Ascending aorta (tissue), 2 donors: Measurements from ENCODE around the gene CCM2. TPM values are rescaled to one million over a fixed set of nuclear protein-coding genes. Genes with fewer than 3 reads are reported as not detected.
"Not testable (repeated sequence)": the region's sequence is repeated elsewhere in the genome, so short reads cannot be mapped to it uniquely, and the experiment has no call there.

Experiments
- DNase-seq, 2 donors: peaks; one replicate each; pipeline ENCODE4 v3.0.0-alpha.2; 2019; ENCODE audit warnings: low spot score in 2 of 2
- H3K27ac ChIP-seq, 2 donors: fragments of 200-600 bp; sonication (generic); one replicate each; pipeline ENCODE4 v1.5.1; 2016 to 2017; ENCODE audit warnings: mild to moderate bottlenecking in 1 of 2
- H3K27me3 ChIP-seq: fragments of 200-600 bp; sonication (generic); one replicate; pipeline ENCODE4 v1.5.1; 2017
- H3K36me3 ChIP-seq, 2 donors: fragments of 200-600 bp; sonication (generic); one replicate each; pipeline ENCODE4 v1.5.1; 2016
- H3K4me1 ChIP-seq, 2 donors: fragments of 200-600 bp; sonication (generic); one replicate each; pipeline ENCODE4 v1.5.1; 2016 to 2017; ENCODE audit warnings: mild to moderate bottlenecking in 1 of 2
- H3K4me3 ChIP-seq, 2 donors: fragments of 200-600 bp; sonication (generic); one replicate each; pipeline ENCODE4 v1.5.1; 2016 to 2017; ENCODE audit warnings: mild to moderate bottlenecking in 1 of 2
- H3K9me3 ChIP-seq, 2 donors: fragments of 200-600 bp; sonication (generic); one replicate each; pipeline ENCODE4 v1.5.1; 2016
- CTCF ChIP-seq, 3 experiments: fragments of 200-600 bp in 2 of 3; fragments of 450-650 bp in 1 of 3; sonication (generic) in 2 of 3; IDR thresholded peaks; one replicate each; pipeline ENCODE4 v1.5.1; 2016 to 2019; ENCODE audit warnings: antibody characterized with exemption in 3 of 3, mild to moderate bottlenecking in 1 of 3, moderate library complexity in 1 of 3
- intact Hi-C: fragments of 100-400 bp; cut with DNase I; formaldehyde crosslinking; loops from one replicate; pipeline ENCODE4 v1.15.1; 2023
- total RNA-seq: library from RNA; depleted of rRNA; stranded (reverse); fragments of >200 nt; gene quantifications from one replicate; pipeline ENCODE4 v1.1.0, GENCODE V29; 2016

Gene CCM2
- total RNA-seq, 1 donor from 2014 or later: 61.5 TPM

DNA sequence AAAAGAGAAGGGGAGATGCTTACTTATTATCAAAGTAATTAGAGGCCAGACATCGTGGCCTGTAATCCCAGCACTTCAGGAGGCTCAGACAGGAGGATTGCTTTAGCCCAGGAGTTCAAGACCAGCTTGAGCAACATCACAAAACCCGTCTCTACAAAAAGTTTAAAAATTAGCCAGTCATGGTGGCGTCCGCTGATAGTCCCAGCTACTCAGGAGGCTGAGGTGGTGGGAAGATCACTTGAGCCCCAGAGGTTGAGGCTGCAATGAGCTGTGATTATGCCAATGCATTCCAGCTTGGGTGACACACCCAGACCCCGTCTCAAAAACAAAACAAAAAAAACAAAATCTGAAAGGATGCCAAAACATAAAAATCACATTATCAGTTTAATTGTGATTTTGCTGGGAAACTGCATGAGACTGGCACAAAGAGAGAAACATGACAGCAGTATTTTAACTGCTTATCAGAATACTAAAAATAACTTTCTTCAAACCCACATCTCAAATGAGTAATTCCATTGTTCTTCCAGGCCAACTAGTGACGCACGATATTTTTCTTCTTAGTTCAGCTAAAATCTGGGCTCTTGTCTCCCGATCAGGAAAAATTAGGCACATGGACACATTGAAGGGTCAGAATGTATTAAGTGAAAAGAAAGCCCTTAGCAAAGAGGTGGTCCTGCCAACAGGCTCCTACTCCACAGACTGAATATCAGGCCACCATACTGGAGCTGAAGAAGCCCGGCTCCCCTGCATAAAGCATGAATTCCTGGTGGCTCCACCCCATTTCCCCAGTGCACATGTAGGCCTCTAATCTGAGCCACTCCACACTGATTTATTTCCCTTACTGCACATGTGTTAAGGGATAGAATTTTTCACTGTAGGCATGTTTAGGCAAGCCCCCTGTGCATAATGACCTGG, 9.6 kb upstream of the CCM2 start:
- peak overlapping the region; percentile 70 to 73 for H3K27ac ChIP-seq
- TF ChIP-seq CTCF (IDR thresholded peaks at IDR 0.05): no peak
- no peaks in the 10 kb centered on the region for H3K27me3 ChIP-seq
- DNase-seq: no peak
- peaks cover 0 to under 1% of the 10 kb centered on the region in 2 donors for H3K36me3 ChIP-seq
- H3K4me1 ChIP-seq: peaks cover 6 to 12% of the 10 kb centered on the region in 2 donors
- no peak overlapping the region for H3K4me3 ChIP-seq
- intact Hi-C loops: no loop called here
- H3K9me3 ChIP-seq: no peaks in the 10 kb centered on the region

- intact Hi-C loops, H3K27ac ChIP-seq, H3K27me3 ChIP-seq, H3K4me1 ChIP-seq, H3K9me3 ChIP-seq, H3K36me3 ChIP-seq, DNase-seq, H3K4me3 ChIP-seq: not testable (repeated sequence)
Measured at GRCh38 chr7:44992004-44992795, 7.8 kb upstream of the CCM2 start.

DNA sequence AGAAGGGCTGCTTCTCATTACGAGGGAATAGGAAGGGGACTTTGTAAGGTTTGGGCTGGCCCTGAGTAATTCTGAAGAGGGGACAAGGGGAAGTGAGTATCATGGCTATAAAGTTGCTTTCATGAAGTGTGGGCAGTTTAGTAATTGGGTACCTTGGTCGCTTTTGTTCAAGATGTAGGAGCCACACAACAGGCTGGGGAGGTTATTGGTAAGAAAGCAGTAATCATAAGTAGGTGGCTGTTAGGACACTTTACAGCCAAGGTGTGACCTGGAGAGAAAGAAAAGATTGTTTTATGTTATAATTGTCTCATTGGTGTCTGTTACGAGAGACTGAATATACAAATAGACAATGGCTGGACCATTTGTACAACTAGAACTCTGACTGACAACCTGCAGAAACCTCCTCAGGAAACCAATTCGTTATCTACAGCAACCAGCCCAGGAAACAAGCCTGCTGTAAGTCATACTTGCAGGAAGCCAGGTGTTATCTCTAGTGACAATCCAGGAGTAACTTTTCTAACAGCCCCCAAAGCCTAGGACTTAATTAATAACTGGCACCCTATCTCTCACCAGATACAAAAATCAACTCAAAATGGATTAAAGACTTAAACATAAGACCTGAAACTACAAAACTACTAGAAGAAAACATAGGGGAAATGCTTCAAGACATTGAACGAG, 5.0 kb upstream of the CCM2 start:
- no peak for TF ChIP-seq CTCF (IDR thresholded peaks at IDR 0.05)
- no peak overlapping the region for H3K4me3 ChIP-seq
- no peaks in the 10 kb centered on the region for H3K36me3 ChIP-seq
- intact Hi-C loops: no loop called here
- peaks cover 2 to 3% of the 10 kb centered on the region in 2 donors for H3K4me1 ChIP-seq
- no peaks in the 10 kb centered on the region for H3K9me3 ChIP-seq
- H3K27ac ChIP-seq: no peak overlapping the region
- no peaks in the 10 kb centered on the region for H3K27me3 ChIP-seq
- no peak for DNase-seq

- no peak for TF ChIP-seq CTCF (IDR thresholded peaks at IDR 0.05)
- no peak overlapping the region for H3K4me3 ChIP-seq
- H3K36me3 ChIP-seq: no peaks in the 10 kb centered on the region
- H3K9me3 ChIP-seq: no peaks in the 10 kb centered on the region
- H3K27ac ChIP-seq: no peak overlapping the region
- intact Hi-C loops: no loop called here
- H3K4me1 ChIP-seq: no peaks in the 10 kb centered on the region
- H3K27me3 ChIP-seq: no peaks in the 10 kb centered on the region
- DNase-seq: no peak
Measured at GRCh38 chr7:44995555-44996493, 4.2 kb upstream of the CCM2 start.

DNA sequence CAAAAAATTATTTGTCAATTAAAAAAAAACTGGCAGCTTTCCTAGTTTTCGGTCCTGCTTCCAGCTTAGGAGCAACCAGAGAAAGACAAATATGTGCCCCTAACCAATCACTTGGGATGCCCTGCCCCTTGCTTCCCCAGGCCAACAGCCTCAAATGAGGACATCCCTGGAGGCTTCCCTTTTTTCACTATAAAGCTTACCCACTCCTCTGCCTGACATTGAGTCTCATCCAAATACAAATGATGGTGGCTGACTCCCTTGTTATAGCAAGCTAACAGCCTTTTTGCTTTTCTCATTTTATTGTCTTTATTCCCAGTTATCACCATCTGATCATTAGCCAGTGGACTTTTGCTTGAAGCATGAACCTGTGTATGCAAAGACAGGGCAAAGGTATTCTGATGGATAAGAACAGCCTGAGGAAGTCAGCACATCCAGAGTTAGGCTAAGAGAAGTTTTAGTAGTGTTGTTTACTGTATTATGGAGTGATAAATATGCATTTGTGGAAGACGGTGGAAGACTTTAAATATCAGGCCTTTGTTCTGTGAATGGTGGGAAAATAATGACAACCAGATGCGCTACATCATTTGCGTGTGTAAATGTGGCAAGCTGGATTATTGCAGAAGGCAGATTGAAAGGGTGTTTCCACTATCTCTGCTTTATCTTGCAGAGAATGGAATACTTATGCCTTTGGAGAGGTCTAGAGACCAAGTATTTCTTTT, 1.7 kb upstream of the CCM2 start:
- intact Hi-C loops: no loop called here
- peak overlapping the region; percentile 87 to 96 for H3K4me3 ChIP-seq
- H3K4me1 ChIP-seq: peaks cover 0 to 18% of the 10 kb centered on the region in 2 donors
- no peaks in the 10 kb centered on the region for H3K9me3 ChIP-seq
- peak overlapping the region; percentile 78 to 96 for H3K27ac ChIP-seq
- no peak for TF ChIP-seq CTCF (IDR thresholded peaks at IDR 0.05)
- DNase-seq: no peak
- no peaks in the 10 kb centered on the region for H3K36me3 ChIP-seq
- H3K27me3 ChIP-seq: no peaks in the 10 kb centered on the region
